K562 (cell line): ENCODE data around the gene ZNF296. TPM values are rescaled to one million over a fixed set of nuclear protein-coding genes. Genes with fewer than 3 reads are reported as not detected.

Experiments
- BRD9 ChIP-seq: fragments of 450-650 bp; IDR thresholded peaks from 2 replicates; pipeline ENCODE4 v1.6.1; 2018; ENCODE audit warnings: low read depth; ENCODE audit not compliant: partially characterized antibody
- CEBPG ChIP-seq, 3 experiments: fragments of 200-800 bp in 1 of 3; sonication (Bioruptor generic) in 1 of 3; sonication (generic) in 1 of 3; formaldehyde crosslinking in 1 of 3; IDR thresholded peaks in 2 of 3; conservative IDR thresholded peaks in 1 of 3; 2 replicates each; pipeline versions ENCODE4 v1.6.1 to v1.8.0; 2016 to 2022; ENCODE audit warnings: missing compliant biosample characterization in 2 of 3, missing genetic modification characterization in 2 of 3, mild to moderate bottlenecking in 1 of 3, missing genetic modification reagents in 1 of 3
- DNMT1 ChIP-seq: fragments of 450-650 bp; IDR thresholded peaks from 2 replicates; pipeline ENCODE4 v1.6.1; 2016; ENCODE audit warnings: antibody characterized with exemption, mild to moderate bottlenecking
- HOXB6 ChIP-seq: fragments of 250-450 bp; sonication (Bioruptor Pico); IDR thresholded peaks from 2 replicates; pipeline ENCODE4 v1.5.1; 2022; ENCODE audit warnings: mild to moderate bottlenecking, borderline replicate concordance
- HSF4 ChIP-seq: fragments of 250-450 bp; sonication (Bioruptor Pico); IDR thresholded peaks from 2 replicates; pipeline ENCODE4 v2.1.2; 2022; ENCODE audit warnings: mild to moderate bottlenecking, moderate library complexity, borderline replicate concordance
- NFE2 ChIP-seq: IDR thresholded peaks from 2 replicates; pipeline ENCODE4 v1.6.1; 2014; ENCODE audit warnings: antibody characterized with exemption, low read depth
- NFRKB ChIP-seq: fragments of 450-650 bp; IDR thresholded peaks from 2 replicates; pipeline ENCODE4 v1.6.1; 2016; ENCODE audit warnings: low read depth
- SIN3A ChIP-seq, 2 experiments: fragments of 150-350 bp in 1 of 2; IDR thresholded peaks; 2 replicates each; pipeline ENCODE4 v1.6.1; 2011 to 2016; ENCODE audit warnings: borderline replicate concordance in 2 of 2, low read depth in 2 of 2, low read length in 2 of 2, mild to moderate bottlenecking in 2 of 2, moderate library complexity in 2 of 2; ENCODE audit not compliant: control insufficient read depth in 1 of 2
- SREBF2 ChIP-seq: sonication (generic); formaldehyde crosslinking; IDR thresholded peaks from 2 replicates; pipeline ENCODE4 v1.4.0; 2020; ENCODE audit warnings: mild to moderate bottlenecking, missing genetic modification reagents
- TCFL5 ChIP-seq: fragments of 250-450 bp; sonication (Bioruptor Pico); conservative IDR thresholded peaks from 2 replicates; pipeline ENCODE4 v1.6.1; 2021; ENCODE audit warnings: mild to moderate bottlenecking, moderate library complexity, matching md5 sums
- ZBTB7A ChIP-seq: IDR thresholded peaks from 2 replicates; pipeline ENCODE4 v1.6.1; 2011; ENCODE audit warnings: low read depth, mild to moderate bottlenecking, low read length, moderate library complexity, borderline replicate concordance; ENCODE audit not compliant: control insufficient read depth
- ZNF3 ChIP-seq: fragments of 250-450 bp; sonication (Bioruptor Pico); IDR thresholded peaks from 2 replicates; pipeline ENCODE4 v1.5.0; 2021; ENCODE audit warnings: mild to moderate bottlenecking, moderate library complexity
- ZNF696 ChIP-seq: fragments of 250-450 bp; sonication (Bioruptor Pico); conservative IDR thresholded peaks from 2 replicates; pipeline ENCODE4 v1.4.0; 2020; ENCODE audit warnings: mild to moderate bottlenecking, moderate library complexity
- ZNF778 ChIP-seq: fragments of 450-650 bp; formaldehyde crosslinking; IDR thresholded peaks from 2 replicates; pipeline ENCODE4 v1.4.0; 2020; ENCODE audit warnings: mild to moderate bottlenecking, moderate library complexity
- polyA plus RNA-seq, 8 experiments: library from polyadenylated mRNA; depleted of rRNA in 4 of 8; stranded (reverse) in 5 of 8; unstranded in 3 of 8; fragments of >200 nt; fragmentation: Nextera tagmentation in 2 of 8; fragmentation: Illumina TruSeq in 1 of 8; extraction: Ambion mirVana in 2 of 8; extraction: Trizol in 1 of 8; gene quantifications; 2 replicates each; pipeline versions ENCODE4 v1.2.1 to v1.2.3, GENCODE V29; 2011 to 2014; ENCODE audit warnings: inconsistent platforms in 1 of 8, missing spikeins in 1 of 8
- total RNA-seq, 7 experiments: library from RNA; depleted of rRNA in 6 of 7; stranded (reverse); fragments of >200 nt in 6 of 7; fragmentation: Illumina TruSeq in 2 of 7; extraction: Trizol in 2 of 7; gene quantifications; 2 replicates each; pipeline versions ENCODE4 v1.2.1 to v1.2.3, GENCODE V29; 2011 to 2021; ENCODE audit warnings: low replicate concordance in 1 of 7
- TF ChIP-seq, protein P1 (sequence below): fragments of 250-450 bp; sonication (Bioruptor Pico); IDR thresholded peaks from 2 replicates; pipeline ENCODE4 v1.5.0; 2021; ENCODE audit warnings: mild to moderate bottlenecking, borderline replicate concordance
- TF ChIP-seq, protein P2 (sequence below): fragments of 450-650 bp; IDR thresholded peaks from 2 replicates; pipeline ENCODE4 v1.6.1; 2016; ENCODE audit warnings: missing biosample characterization, missing genetic modification characterization
- TF ChIP-seq, protein P3 (sequence below): fragments of 450-650 bp; IDR thresholded peaks from 2 replicates; pipeline ENCODE4 v1.6.1; 2018; ENCODE audit not compliant: partially characterized antibody

Gene ZNF296
- total and polyA plus RNA-seq, 9 of the 15 experiments (the other 6 are each of a cell fraction or from before 2014, with no cell fraction given) = 0.03 to 8.8 (median 0.47) TPM; not detected in 1

DNA sequence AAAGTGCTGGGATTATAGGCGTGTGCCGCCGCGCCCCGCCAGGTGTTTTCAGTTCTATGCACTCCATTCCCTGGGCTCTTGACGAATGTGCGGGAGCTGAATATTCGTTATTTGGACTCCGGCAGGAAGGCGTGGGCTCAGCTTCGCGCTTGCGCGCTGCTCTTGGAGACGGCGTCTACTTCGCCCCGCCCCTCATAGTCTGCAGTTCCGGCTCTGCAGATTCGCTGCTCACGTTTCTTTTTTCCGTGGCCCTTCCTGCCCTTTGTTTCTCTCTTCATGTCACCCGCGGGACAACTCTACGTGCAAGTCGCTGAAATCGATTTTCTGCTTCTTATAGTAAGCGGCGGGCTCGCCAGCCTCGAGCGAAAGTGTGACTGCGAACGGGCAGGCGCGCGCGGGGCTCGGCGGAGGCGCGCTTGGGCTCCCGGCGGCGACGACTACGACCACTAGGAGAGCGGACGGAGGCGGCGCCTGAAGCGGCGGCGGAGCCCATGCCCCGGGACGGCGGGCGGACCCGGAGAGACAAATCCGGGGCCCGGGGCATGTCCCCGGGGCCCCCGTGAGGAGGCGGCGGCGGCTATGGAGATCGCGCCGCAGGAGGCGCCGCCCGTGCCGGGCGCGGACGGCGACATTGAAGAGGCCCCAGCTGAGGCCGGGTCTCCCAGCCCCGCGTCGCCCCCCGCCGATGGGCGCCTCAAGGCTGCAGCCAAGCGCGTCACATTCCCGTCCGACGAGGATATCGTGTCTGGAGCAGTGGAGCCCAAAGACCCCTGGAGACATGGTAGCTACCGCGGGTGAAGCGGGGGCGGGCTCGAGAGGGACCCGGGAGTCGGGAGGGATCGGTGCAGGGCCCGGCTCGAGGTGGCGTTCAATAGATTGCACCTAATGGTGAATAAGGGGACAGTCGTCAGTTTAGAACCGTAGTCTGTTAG lies 16.7 kb upstream of the ZNF296 start, which contains the start of gene PPP1R37 (continued):
- TF ChIP-seq CEBPG (CRISPR knock-in tag; IDR thresholded peaks at IDR 0.05) (no peak), CEBPG (tag; conservative IDR thresholded peaks at IDR 0.05 in 1 of 2, IDR thresholded peaks at IDR 0.05 in 1 of 2) (no peak), TCFL5 (CRISPR knock-in tag) (no peak), HSF4 (CRISPR knock-in tag) (no peak), DNMT1 (peak; percentile 99; the same call in 1 of the 2 replicates), BRD9 (no peak), ZNF696 (CRISPR knock-in tag) (no peak), HOXB6 (CRISPR knock-in tag) (no peak), SREBF2 (CRISPR knock-in tag) (no peak), SIN3A (IDR thresholded peaks at IDR 0.05; ENCODE audit: borderline replicate concordance in 2 of 2, control insufficient read depth in 1 of 2, low read depth in 2 of 2, low read length in 2 of 2) (peak in 1 of 2 experiments; percentile 74; a peak in 3 of 4 replicates), NFRKB (no peak), ZNF778 (no peak), NFE2 (no peak), ZNF3 (CRISPR knock-in tag) (no peak), ZBTB7A (peak; percentile 87)
- TF ChIP-seq, protein P1, sequence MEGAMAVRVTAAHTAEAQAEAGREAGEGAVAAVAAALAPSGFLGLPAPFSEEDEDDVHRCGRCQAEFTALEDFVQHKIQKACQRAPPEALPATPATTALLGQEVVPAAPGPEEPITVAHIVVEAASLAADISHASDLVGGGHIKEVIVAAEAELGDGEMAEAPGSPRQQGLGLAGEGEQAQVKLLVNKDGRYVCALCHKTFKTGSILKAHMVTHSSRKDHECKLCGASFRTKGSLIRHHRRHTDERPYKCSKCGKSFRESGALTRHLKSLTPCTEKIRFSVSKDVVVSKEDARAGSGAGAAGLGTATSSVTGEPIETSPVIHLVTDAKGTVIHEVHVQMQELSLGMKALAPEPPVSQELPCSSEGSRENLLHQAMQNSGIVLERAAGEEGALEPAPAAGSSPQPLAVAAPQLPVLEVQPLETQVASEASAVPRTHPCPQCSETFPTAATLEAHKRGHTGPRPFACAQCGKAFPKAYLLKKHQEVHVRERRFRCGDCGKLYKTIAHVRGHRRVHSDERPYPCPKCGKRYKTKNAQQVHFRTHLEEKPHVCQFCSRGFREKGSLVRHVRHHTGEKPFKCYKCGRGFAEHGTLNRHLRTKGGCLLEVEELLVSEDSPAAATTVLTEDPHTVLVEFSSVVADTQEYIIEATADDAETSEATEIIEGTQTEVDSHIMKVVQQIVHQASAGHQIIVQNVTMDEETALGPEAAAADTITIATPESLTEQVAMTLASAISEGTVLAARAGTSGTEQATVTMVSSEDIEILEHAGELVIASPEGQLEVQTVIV (CRISPR knock-in tag) = no peak
- TF ChIP-seq, protein P2, sequence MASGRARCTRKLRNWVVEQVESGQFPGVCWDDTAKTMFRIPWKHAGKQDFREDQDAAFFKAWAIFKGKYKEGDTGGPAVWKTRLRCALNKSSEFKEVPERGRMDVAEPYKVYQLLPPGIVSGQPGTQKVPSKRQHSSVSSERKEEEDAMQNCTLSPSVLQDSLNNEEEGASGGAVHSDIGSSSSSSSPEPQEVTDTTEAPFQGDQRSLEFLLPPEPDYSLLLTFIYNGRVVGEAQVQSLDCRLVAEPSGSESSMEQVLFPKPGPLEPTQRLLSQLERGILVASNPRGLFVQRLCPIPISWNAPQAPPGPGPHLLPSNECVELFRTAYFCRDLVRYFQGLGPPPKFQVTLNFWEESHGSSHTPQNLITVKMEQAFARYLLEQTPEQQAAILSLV (tag) = no peak
- TF ChIP-seq, protein P3, sequence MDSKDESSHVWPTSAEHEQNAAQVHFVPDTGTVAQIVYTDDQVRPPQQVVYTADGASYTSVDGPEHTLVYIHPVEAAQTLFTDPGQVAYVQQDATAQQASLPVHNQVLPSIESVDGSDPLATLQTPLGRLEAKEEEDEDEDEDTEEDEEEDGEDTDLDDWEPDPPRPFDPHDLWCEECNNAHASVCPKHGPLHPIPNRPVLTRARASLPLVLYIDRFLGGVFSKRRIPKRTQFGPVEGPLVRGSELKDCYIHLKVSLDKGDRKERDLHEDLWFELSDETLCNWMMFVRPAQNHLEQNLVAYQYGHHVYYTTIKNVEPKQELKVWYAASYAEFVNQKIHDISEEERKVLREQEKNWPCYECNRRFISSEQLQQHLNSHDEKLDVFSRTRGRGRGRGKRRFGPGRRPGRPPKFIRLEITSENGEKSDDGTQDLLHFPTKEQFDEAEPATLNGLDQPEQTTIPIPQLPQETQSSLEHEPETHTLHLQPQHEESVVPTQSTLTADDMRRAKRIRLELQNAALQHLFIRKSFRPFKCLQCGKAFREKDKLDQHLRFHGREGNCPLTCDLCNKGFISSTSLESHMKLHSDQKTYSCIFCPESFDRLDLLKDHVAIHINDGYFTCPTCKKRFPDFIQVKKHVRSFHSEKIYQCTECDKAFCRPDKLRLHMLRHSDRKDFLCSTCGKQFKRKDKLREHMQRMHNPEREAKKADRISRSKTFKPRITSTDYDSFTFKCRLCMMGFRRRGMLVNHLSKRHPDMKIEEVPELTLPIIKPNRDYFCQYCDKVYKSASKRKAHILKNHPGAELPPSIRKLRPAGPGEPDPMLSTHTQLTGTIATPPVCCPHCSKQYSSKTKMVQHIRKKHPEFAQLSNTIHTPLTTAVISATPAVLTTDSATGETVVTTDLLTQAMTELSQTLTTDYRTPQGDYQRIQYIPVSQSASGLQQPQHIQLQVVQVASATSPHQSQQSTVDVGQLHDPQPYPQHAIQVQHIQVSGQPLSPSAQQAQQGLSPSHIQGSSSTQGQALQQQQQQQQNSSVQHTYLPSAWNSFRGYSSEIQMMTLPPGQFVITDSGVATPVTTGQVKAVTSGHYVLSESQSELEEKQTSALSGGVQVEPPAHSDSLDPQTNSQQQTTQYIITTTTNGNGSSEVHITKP = peak; percentile 21
